ENCODE measurements around the gene DHRS3. TPM values are rescaled to one million over a fixed set of nuclear protein-coding genes. Genes with fewer than 3 reads are reported as not detected.

DHRS3 gene
- total RNA-seq, 1 donor from 2014 or later, result 64.1 TPM

GRCh38 chr1:12617511-12617900 is 504 bp downstream of the DHRS3 start:
- DNase-seq (ENCODE audit: low read depth in 2 of 2), result no peak

GRCh38 chr1:12616709-12617373 is 1.2 kb downstream of the DHRS3 start:
- DNase-seq (ENCODE audit: low read depth in 2 of 2), result peak in 1 of 2 donors; percentile 48

- DNase-seq (ENCODE audit: low read depth in 2 of 2), result peak in 1 of 2 donors; percentile 74
Measured at GRCh38 chr1:12615865-12616708, 1.9 kb downstream of the DHRS3 start.

- peak in 1 of 2 donors; percentile 27 for DNase-seq (ENCODE audit: low read depth in 2 of 2)
Measured at GRCh38 chr1:12615159-12615864, 2.7 kb downstream of the DHRS3 start.

GRCh38 chr1:12614402-12615158 is 3.4 kb downstream of the DHRS3 start:
- DNase-seq (ENCODE audit: low read depth in 2 of 2), result no peak

- no peak for DNase-seq (ENCODE audit: low read depth in 2 of 2)
Measured at GRCh38 chr1:12613180-12613579, 4.8 kb downstream of the DHRS3 start.

- DNase-seq (ENCODE audit: low read depth in 2 of 2), result no peak
Measured at GRCh38 chr1:12610941-12611340, 7.1 kb downstream of the DHRS3 start.

GRCh38 chr1:12610305-12610935 is 7.6 kb downstream of the DHRS3 start:
- no peak for DNase-seq (ENCODE audit: low read depth in 2 of 2)

- DNase-seq (ENCODE audit: low read depth in 2 of 2), result no peak
Measured at GRCh38 chr1:12609469-12610003, 8.5 kb downstream of the DHRS3 start.

- DNase-seq (ENCODE audit: low read depth in 2 of 2), result no peak
Measured at GRCh38 chr1:12608311-12608957, 9.6 kb downstream of the DHRS3 start.

- no peak for DNase-seq (ENCODE audit: low read depth in 2 of 2)
Measured at GRCh38 chr1:12607263-12607662, 10.7 kb downstream of the DHRS3 start.

GRCh38 chr1:12604986-12605385 is 13.0 kb downstream of the DHRS3 start:
- no peak for DNase-seq (ENCODE audit: low read depth in 2 of 2)

GRCh38 chr1:12604114-12604874 is 13.7 kb downstream of the DHRS3 start:
- DNase-seq (ENCODE audit: low read depth in 2 of 2), result peak; percentile 90 to 100

GRCh38 chr1:12603224-12603623 is 14.8 kb downstream of the DHRS3 start:
- peak in 1 of 2 donors; percentile 24 for DNase-seq (ENCODE audit: low read depth in 2 of 2)

- no peak for DNase-seq (ENCODE audit: low read depth in 2 of 2)
Measured at GRCh38 chr1:12602659-12603024, 15.4 kb downstream of the DHRS3 start.

- DNase-seq (ENCODE audit: low read depth in 2 of 2), result peak in 1 of 2 donors; percentile 95
Measured at GRCh38 chr1:12601700-12602658, 16.0 kb downstream of the DHRS3 start.

- DNase-seq (ENCODE audit: low read depth in 2 of 2), result peak in 1 of 2 donors; percentile 64
Measured at GRCh38 chr1:12600880-12601633, 17.0 kb downstream of the DHRS3 start.

- DNase-seq (ENCODE audit: low read depth in 2 of 2), result no peak
Measured at GRCh38 chr1:12600335-12600734, 17.7 kb downstream of the DHRS3 start.

All from dermis microvascular lymphatic vessel endothelial cell (primary cell).